Neural progenitor cell (in vitro differentiated cells): ENCODE results near the gene MED12L.

Experiments used
- CTCF ChIP-seq: fragments of 200-600 bp; sonication (generic); IDR thresholded peaks from 2 replicates; pipeline ENCODE4 v1.5.1; 2017; ENCODE audit warnings: antibody characterized with exemption, mild to moderate bottlenecking
- EZH2phosphoT487 ChIP-seq: fragments of 200-600 bp; sonication (generic); IDR thresholded peaks from 2 replicates; pipeline ENCODE4 v1.6.1; 2017; ENCODE audit warnings: antibody characterized with exemption

- TF ChIP-seq CTCF (no peak), EZH2phosphoT487 (no peak)
These were observed 32.7 kb upstream of the MED12L start for GRCh38 chr3:151052756-151053155.
